GM12878 (cell line): Measurements from ENCODE around the gene FAM9C. TPM values are rescaled to one million over a fixed set of nuclear protein-coding genes. Genes with fewer than 3 reads are reported as not detected.

Experiments used
- BACH1 ChIP-seq: fragments of 450-650 bp; IDR thresholded peaks from 2 replicates; pipeline ENCODE4 v1.6.1; 2017; ENCODE audit warnings: mild to moderate bottlenecking, borderline replicate concordance
- BMI1 ChIP-seq: fragments of 450-650 bp; IDR thresholded peaks from 2 replicates; pipeline ENCODE4 v1.6.1; 2016; ENCODE audit warnings: mild to moderate bottlenecking, moderate library complexity, borderline replicate concordance
- CHD4 ChIP-seq: fragments of 200-600 bp; sonication (generic); IDR thresholded peaks from 2 replicates; pipeline ENCODE4 v1.6.1; 2016; ENCODE audit warnings: mild to moderate bottlenecking
- CREM ChIP-seq: IDR thresholded peaks from 2 replicates; pipeline ENCODE4 v1.6.1; 2014; ENCODE audit warnings: antibody characterized with exemption, low read depth
- ESRRA ChIP-seq: IDR thresholded peaks from 2 replicates; pipeline ENCODE4 v1.6.1; 2012; ENCODE audit warnings: mild to moderate bottlenecking, low read length, improper control_type of control experiment
- GATAD2B ChIP-seq: fragments of 450-650 bp; conservative IDR thresholded peaks from 2 replicates; pipeline ENCODE4 v1.6.1; 2017; ENCODE audit warnings: low read depth, mild to moderate bottlenecking, moderate library complexity
- MXI1 ChIP-seq: fragments of 150-350 bp; IDR thresholded peaks from 2 replicates; pipeline ENCODE4 v1.6.1; 2011; ENCODE audit warnings: low read depth, mild to moderate bottlenecking, inconsistent platforms, low read length, improper control_type of control experiment
- NFYB ChIP-seq: IDR thresholded peaks from 2 replicates; pipeline ENCODE4 v1.6.1; 2011; ENCODE audit warnings: low read depth, mild to moderate bottlenecking, low read length, improper control_type of control experiment, moderate library complexity; ENCODE audit not compliant: insufficient read depth
- NR2F1 ChIP-seq: fragments of 450-650 bp; conservative IDR thresholded peaks from 2 replicates; pipeline ENCODE4 v1.6.1; 2017; ENCODE audit warnings: mild to moderate bottlenecking
- NRF1 ChIP-seq: conservative IDR thresholded peaks from 2 replicates; pipeline ENCODE4 v1.6.1; 2011; ENCODE audit warnings: mild to moderate bottlenecking, low read depth, low read length, improper control_type of control experiment
- RUNX3 ChIP-seq: IDR thresholded peaks from 2 replicates; pipeline ENCODE4 v1.6.1; 2012; ENCODE audit warnings: low read length, inconsistent platforms
- SMAD5 ChIP-seq: IDR thresholded peaks from 2 replicates; pipeline ENCODE4 v1.6.1; 2016; ENCODE audit warnings: antibody characterized with exemption, low read depth
- SREBF1 ChIP-seq: IDR thresholded peaks from 2 replicates; pipeline ENCODE4 v1.6.1; 2012; ENCODE audit warnings: mild to moderate bottlenecking, low read length
- SUZ12 ChIP-seq: fragments of 200-600 bp; sonication (generic); IDR thresholded peaks from one replicate; pipeline ENCODE4 v1.6.1; 2018; ENCODE audit warnings: antibody characterized with exemption, mild to moderate bottlenecking; ENCODE audit not compliant: unreplicated experiment
- TBL1XR1 ChIP-seq: IDR thresholded peaks from 2 replicates; pipeline ENCODE4 v1.6.1; 2012; ENCODE audit warnings: low read depth, low read length, improper control_type of control experiment
- WRNIP1 ChIP-seq: IDR thresholded peaks from 2 replicates; pipeline ENCODE4 v1.6.1; 2011; ENCODE audit warnings: low read depth, low read length, improper control_type of control experiment, borderline replicate concordance
- ZNF274 ChIP-seq: IDR thresholded peaks from one replicate; pipeline ENCODE4 v1.8.0; 2011; ENCODE audit not compliant: insufficient read length, insufficient read depth
- ZZZ3 ChIP-seq: IDR thresholded peaks from 2 replicates; pipeline ENCODE4 v1.6.1; 2011; ENCODE audit warnings: low read depth; ENCODE audit not compliant: control insufficient read depth, insufficient read length
- polyA plus RNA-seq, 11 experiments: library from polyadenylated mRNA; depleted of rRNA in 4 of 11; unstranded in 6 of 11; stranded (reverse) in 5 of 11; fragments of >200 nt; fragmentation: Nextera tagmentation in 4 of 11; fragmentation: Illumina TruSeq in 1 of 11; extraction: Ambion mirVana in 4 of 11; extraction: Trizol in 1 of 11; gene quantifications; 1 replicate in 1 of 11; 2 replicates in 10 of 11; pipeline versions ENCODE4 v1.2.1 to v1.2.3, GENCODE V29; 2011 to 2016; ENCODE audit warnings: inconsistent platforms in 2 of 11, missing spikeins in 2 of 11, low read depth in 1 of 11
- total RNA-seq, 4 experiments: library from RNA; depleted of rRNA in 3 of 4; stranded (reverse); fragments of >200 nt in 3 of 4; fragmentation: Illumina TruSeq in 1 of 4; extraction: Trizol in 1 of 4; gene quantifications; 2 replicates each; pipeline versions ENCODE4 v1.2.1 to v1.2.3, GENCODE V29; 2013 to 2021
- TF ChIP-seq, protein P1 (sequence below): fragments of 450-650 bp; IDR thresholded peaks from 2 replicates; pipeline ENCODE4 v1.6.1; 2017; ENCODE audit warnings: mild to moderate bottlenecking, moderate library complexity
- TF ChIP-seq, protein P2 (sequence below): fragments of 450-650 bp; conservative IDR thresholded peaks from 2 replicates; pipeline ENCODE4 v1.6.1; 2017; ENCODE audit warnings: mild to moderate bottlenecking, moderate library complexity
- TF ChIP-seq, protein P3 (sequence below): IDR thresholded peaks from 2 replicates; pipeline ENCODE4 v1.6.1; 2011; ENCODE audit warnings: low read depth, low read length, improper control_type of control experiment, borderline replicate concordance
- TF ChIP-seq, protein P4 (sequence below): fragments of 150-350 bp; IDR thresholded peaks from 2 replicates; pipeline ENCODE4 v1.6.1; 2014; ENCODE audit warnings: mild to moderate bottlenecking, low read depth, low read length
- TF ChIP-seq, protein P5 (sequence below): fragments of 450-650 bp; IDR thresholded peaks from 2 replicates; pipeline ENCODE4 v1.6.1; 2016; ENCODE audit warnings: mild to moderate bottlenecking

FAM9C gene
- total and polyA plus RNA-seq, 10 of the 15 experiments (the other 5 are each of a cell fraction or from before 2014, with no cell fraction given): 0.01 to 0.03 TPM; not detected in 8

DNA sequence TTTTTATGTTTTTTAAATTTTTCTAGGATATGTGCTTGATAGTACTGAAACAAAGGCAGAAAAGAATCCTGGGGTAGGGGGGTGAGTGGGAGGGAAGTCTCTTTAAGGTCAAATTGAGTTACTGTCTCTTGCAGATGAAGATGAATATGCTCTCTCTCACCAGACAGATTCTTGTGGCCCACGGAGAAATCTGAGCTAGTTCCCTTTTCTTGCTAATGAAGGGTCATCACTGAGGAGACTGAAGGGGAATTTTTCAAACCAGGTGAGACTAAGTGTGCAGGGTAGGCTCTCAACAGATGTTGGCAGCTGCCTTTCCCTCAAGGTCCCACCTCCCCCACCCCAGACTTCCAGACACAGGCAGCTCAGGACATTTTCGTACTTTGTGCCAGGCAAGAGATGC is 21.5 kb downstream of the FAM9C start (continued):
- TF ChIP-seq SUZ12 (no peak), NFYB (no peak), RUNX3 (peak; percentile 43; the same call in 1 of the 2 replicates), BACH1 (no peak; the same call in 1 of the 2 replicates), TBL1XR1 (no peak), NRF1 (no peak), CHD4 (no peak), CREM (0 out of 2 replicates have a peak, but pooled peaks have one; percentile 33), BMI1 (no peak), NR2F1 (peak; percentile 84), SREBF1 (no peak), SMAD5 (no peak), ZZZ3 (no peak), GATAD2B (peak; percentile 40; the same call in 1 of the 2 replicates), WRNIP1 (no peak), MXI1 (no peak), ESRRA (peak; percentile 57; the same call in 1 of the 2 replicates), ZNF274 (no peak)
- TF ChIP-seq, protein P1, sequence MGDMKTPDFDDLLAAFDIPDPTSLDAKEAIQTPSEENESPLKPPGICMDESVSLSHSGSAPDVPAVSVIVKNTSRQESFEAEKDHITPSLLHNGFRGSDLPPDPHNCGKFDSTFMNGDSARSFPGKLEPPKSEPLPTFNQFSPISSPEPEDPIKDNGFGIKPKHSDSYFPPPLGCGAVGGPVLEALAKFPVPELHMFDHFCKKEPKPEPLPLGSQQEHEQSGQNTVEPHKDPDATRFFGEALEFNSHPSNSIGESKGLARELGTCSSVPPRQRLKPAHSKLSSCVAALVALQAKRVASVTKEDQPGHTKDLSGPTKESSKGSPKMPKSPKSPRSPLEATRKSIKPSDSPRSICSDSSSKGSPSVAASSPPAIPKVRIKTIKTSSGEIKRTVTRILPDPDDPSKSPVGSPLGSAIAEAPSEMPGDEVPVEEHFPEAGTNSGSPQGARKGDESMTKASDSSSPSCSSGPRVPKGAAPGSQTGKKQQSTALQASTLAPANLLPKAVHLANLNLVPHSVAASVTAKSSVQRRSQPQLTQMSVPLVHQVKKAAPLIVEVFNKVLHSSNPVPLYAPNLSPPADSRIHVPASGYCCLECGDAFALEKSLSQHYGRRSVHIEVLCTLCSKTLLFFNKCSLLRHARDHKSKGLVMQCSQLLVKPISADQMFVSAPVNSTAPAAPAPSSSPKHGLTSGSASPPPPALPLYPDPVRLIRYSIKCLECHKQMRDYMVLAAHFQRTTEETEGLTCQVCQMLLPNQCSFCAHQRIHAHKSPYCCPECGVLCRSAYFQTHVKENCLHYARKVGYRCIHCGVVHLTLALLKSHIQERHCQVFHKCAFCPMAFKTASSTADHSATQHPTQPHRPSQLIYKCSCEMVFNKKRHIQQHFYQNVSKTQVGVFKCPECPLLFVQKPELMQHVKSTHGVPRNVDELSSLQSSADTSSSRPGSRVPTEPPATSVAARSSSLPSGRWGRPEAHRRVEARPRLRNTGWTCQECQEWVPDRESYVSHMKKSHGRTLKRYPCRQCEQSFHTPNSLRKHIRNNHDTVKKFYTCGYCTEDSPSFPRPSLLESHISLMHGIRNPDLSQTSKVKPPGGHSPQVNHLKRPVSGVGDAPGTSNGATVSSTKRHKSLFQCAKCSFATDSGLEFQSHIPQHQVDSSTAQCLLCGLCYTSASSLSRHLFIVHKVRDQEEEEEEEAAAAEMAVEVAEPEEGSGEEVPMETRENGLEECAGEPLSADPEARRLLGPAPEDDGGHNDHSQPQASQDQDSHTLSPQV: no peak
- TF ChIP-seq, protein P2, sequence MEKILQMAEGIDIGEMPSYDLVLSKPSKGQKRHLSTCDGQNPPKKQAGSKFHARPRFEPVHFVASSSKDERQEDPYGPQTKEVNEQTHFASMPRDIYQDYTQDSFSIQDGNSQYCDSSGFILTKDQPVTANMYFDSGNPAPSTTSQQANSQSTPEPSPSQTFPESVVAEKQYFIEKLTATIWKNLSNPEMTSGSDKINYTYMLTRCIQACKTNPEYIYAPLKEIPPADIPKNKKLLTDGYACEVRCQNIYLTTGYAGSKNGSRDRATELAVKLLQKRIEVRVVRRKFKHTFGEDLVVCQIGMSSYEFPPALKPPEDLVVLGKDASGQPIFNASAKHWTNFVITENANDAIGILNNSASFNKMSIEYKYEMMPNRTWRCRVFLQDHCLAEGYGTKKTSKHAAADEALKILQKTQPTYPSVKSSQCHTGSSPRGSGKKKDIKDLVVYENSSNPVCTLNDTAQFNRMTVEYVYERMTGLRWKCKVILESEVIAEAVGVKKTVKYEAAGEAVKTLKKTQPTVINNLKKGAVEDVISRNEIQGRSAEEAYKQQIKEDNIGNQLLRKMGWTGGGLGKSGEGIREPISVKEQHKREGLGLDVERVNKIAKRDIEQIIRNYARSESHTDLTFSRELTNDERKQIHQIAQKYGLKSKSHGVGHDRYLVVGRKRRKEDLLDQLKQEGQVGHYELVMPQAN: no peak
- TF ChIP-seq, protein P3, sequence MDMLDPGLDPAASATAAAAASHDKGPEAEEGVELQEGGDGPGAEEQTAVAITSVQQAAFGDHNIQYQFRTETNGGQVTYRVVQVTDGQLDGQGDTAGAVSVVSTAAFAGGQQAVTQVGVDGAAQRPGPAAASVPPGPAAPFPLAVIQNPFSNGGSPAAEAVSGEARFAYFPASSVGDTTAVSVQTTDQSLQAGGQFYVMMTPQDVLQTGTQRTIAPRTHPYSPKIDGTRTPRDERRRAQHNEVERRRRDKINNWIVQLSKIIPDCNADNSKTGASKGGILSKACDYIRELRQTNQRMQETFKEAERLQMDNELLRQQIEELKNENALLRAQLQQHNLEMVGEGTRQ: no peak
- TF ChIP-seq, protein P4, sequence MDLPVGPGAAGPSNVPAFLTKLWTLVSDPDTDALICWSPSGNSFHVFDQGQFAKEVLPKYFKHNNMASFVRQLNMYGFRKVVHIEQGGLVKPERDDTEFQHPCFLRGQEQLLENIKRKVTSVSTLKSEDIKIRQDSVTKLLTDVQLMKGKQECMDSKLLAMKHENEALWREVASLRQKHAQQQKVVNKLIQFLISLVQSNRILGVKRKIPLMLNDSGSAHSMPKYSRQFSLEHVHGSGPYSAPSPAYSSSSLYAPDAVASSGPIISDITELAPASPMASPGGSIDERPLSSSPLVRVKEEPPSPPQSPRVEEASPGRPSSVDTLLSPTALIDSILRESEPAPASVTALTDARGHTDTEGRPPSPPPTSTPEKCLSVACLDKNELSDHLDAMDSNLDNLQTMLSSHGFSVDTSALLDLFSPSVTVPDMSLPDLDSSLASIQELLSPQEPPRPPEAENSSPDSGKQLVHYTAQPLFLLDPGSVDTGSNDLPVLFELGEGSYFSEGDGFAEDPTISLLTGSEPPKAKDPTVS: no peak
- TF ChIP-seq, protein P5, sequence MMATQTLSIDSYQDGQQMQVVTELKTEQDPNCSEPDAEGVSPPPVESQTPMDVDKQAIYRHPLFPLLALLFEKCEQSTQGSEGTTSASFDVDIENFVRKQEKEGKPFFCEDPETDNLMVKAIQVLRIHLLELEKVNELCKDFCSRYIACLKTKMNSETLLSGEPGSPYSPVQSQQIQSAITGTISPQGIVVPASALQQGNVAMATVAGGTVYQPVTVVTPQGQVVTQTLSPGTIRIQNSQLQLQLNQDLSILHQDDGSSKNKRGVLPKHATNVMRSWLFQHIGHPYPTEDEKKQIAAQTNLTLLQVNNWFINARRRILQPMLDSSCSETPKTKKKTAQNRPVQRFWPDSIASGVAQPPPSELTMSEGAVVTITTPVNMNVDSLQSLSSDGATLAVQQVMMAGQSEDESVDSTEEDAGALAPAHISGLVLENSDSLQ: peak; percentile 60
